Endodermal cell (in vitro differentiated cells): ENCODE measurements around the gene NECAB2. TPM values are rescaled to one million over a fixed set of nuclear protein-coding genes. Genes with fewer than 3 reads are reported as not detected.

Experiments used
- DNase-seq: peaks from one replicate; pipeline ENCODE4 v3.0.0-alpha.2; 2017
- H3K27ac ChIP-seq: 2 replicates; pipeline ENCODE4 v1.5.1; 2013; ENCODE audit warnings: mild to moderate bottlenecking, low read depth, low read length, moderate library complexity
- H3K27me3 ChIP-seq: 2 replicates; pipeline ENCODE4 v1.6.1; 2013; ENCODE audit warnings: mild to moderate bottlenecking, low read length, moderate library complexity; ENCODE audit not compliant: insufficient read depth, control insufficient read depth, poor library complexity, severe bottlenecking
- H3K36me3 ChIP-seq: 2 replicates; pipeline ENCODE4 v1.7.0; 2013; ENCODE audit warnings: mild to moderate bottlenecking, low read length, moderate library complexity; ENCODE audit not compliant: control insufficient read depth, insufficient read depth
- H3K4me1 ChIP-seq: one replicate; pipeline ENCODE4 v1.7.0; 2013; ENCODE audit warnings: low read length; ENCODE audit not compliant: control insufficient read depth, insufficient read depth
- H3K4me3 ChIP-seq: 2 replicates; pipeline ENCODE4 v1.5.1; 2013; ENCODE audit warnings: mild to moderate bottlenecking, low read length, moderate library complexity
- H3K9ac ChIP-seq: 2 replicates; pipeline ENCODE4 v1.6.1; 2013; ENCODE audit warnings: mild to moderate bottlenecking, low read length, moderate library complexity; ENCODE audit not compliant: poor library complexity, severe bottlenecking; ENCODE audit errors: extremely low read depth
- H3K9me3 ChIP-seq: 2 replicates; pipeline ENCODE4 v1.6.1; 2013; ENCODE audit warnings: mild to moderate bottlenecking, low read length, moderate library complexity; ENCODE audit not compliant: control insufficient read depth
- H3K27ac Mint-ChIP-seq: 2 replicates; pipeline ENCODE4 v1.8.0; 2020; ENCODE audit warnings: mixed read lengths
- H3K27me3 Mint-ChIP-seq: 2 replicates; pipeline ENCODE4 v1.8.0; 2021; ENCODE audit warnings: mild to moderate bottlenecking, mixed read lengths; ENCODE audit not compliant: insufficient read depth
- H3K36me3 Mint-ChIP-seq: 2 replicates; pipeline ENCODE4 v1.8.0; 2020; ENCODE audit warnings: low read depth, mixed read lengths
- H3K4me1 Mint-ChIP-seq: 2 replicates; pipeline ENCODE4 v1.8.0; 2020; ENCODE audit warnings: mixed read lengths
- H3K4me3 Mint-ChIP-seq: 2 replicates; pipeline ENCODE4 v1.8.0; 2020; ENCODE audit warnings: mild to moderate bottlenecking, moderate library complexity, mixed read lengths
- H3K9me3 Mint-ChIP-seq: 2 replicates; pipeline ENCODE4 v1.8.0; 2020; ENCODE audit warnings: mild to moderate bottlenecking, mixed read lengths
- CTCF ChIP-seq: fragments of 200-600 bp; sonication (generic); conservative IDR thresholded peaks from 2 replicates; pipeline ENCODE4 v1.5.0; 2021; ENCODE audit warnings: antibody characterized with exemption, mild to moderate bottlenecking
- WGBS, 2 experiments: methylation state at CpG; one replicate each; pipeline versions ENCODE4 v1.1.5 to v1.1.7; 2013; ENCODE audit warnings: missing lambda C conversion rate in 2 of 2, mixed read lengths in 1 of 2; ENCODE audit not compliant: insufficient coverage in 1 of 2, insufficient read length in 1 of 2; 5-methylcytosine and 5-hydroxymethylcytosine counted together
- total RNA-seq, 2 donors: library from RNA; stranded (reverse); fragmentation: NEBNext Ultra II Directional in 1 of 2; extraction: Animal tissue kit (Norgen Biotek cat#: 25700) in 1 of 2; gene quantifications; 2 replicates in 1 of 2; 3 replicates in 1 of 2; pipeline ENCODE4 v1.2.1, GENCODE V29; 2021

Gene NECAB2
- total RNA-seq, 2 donors from 2014 or later: 2.7 to 3.3 TPM

GRCh38 chr16:84043486-84044117 is 75.6 kb downstream of the NECAB2 start:
- Histone ChIP-seq H3K27me3 (peaks cover 44% of the 10 kb centered on the region), H3K9me3 (no peaks in the 10 kb centered on the region), H3K4me1 (peaks cover 16% of the 10 kb centered on the region), H3K27ac (no peak overlapping the region), H3K4me3 (no peak overlapping the region), H3K36me3 (no peaks in the 10 kb centered on the region), H3K9ac (no peak overlapping the region)
- peak overlapping the region; percentile 72 for H3K27ac Mint-ChIP-seq
- H3K9me3 Mint-ChIP-seq: no peaks in the 10 kb centered on the region
- DNase-seq: peak; percentile 87
- H3K4me1 Mint-ChIP-seq: peaks cover 34% of the 10 kb centered on the region
- peaks cover 57% of the 10 kb centered on the region for H3K27me3 Mint-ChIP-seq
- TF ChIP-seq CTCF: no peak
- WGBS, 2 experiments: 27 to 41% methylated on average over 17 to 18 of the region's 18 CpGs
- peak overlapping the region; percentile 3 for H3K4me3 Mint-ChIP-seq
- no peaks in the 10 kb centered on the region for H3K36me3 Mint-ChIP-seq

GRCh38 chr16:84044118-84044488 is 76.1 kb downstream of the NECAB2 start:
- H3K9ac ChIP-seq: no peak overlapping the region
- H3K9me3 Mint-ChIP-seq: no peaks in the 10 kb centered on the region
- peaks cover 21% of the 10 kb centered on the region for H3K4me1 ChIP-seq
- H3K36me3 Mint-ChIP-seq: no peaks in the 10 kb centered on the region
- peak; percentile 84 for DNase-seq
- no peak overlapping the region for H3K27ac Mint-ChIP-seq
- H3K9me3 ChIP-seq: no peaks in the 10 kb centered on the region
- H3K27me3 Mint-ChIP-seq: peaks cover 52% of the 10 kb centered on the region
- TF ChIP-seq CTCF: peak; percentile 82
- H3K27ac ChIP-seq: no peak overlapping the region
- H3K4me3 Mint-ChIP-seq: no peak overlapping the region
- H3K27me3 ChIP-seq: peaks cover 39% of the 10 kb centered on the region
- no peaks in the 10 kb centered on the region for H3K36me3 ChIP-seq
- H3K4me3 ChIP-seq: no peak overlapping the region
- 49 to 59% methylated on average over 5 of the region's 5 CpGs for WGBS, 2 experiments
- peaks cover 39% of the 10 kb centered on the region for H3K4me1 Mint-ChIP-seq

- Mint-ChIP-seq H3K4me1 (peaks cover 41% of the 10 kb centered on the region), H3K9me3 (no peaks in the 10 kb centered on the region), H3K36me3 (peaks cover 6% of the 10 kb centered on the region), H3K27ac (no peak overlapping the region), H3K4me3 (no peak overlapping the region), H3K27me3 (peaks cover 43% of the 10 kb centered on the region)
- no peaks in the 10 kb centered on the region for H3K9me3 ChIP-seq
- H3K4me1 ChIP-seq: peaks cover 23% of the 10 kb centered on the region
- DNase-seq: peak; percentile 87
- peaks cover 30% of the 10 kb centered on the region for H3K27me3 ChIP-seq
- TF ChIP-seq CTCF: no peak
- 68 to 71% methylated on average over 25 to 36 of the region's 36 CpGs for WGBS, 2 experiments
- H3K27ac ChIP-seq: no peak overlapping the region
- no peak overlapping the region for H3K4me3 ChIP-seq
- H3K9ac ChIP-seq: no peak overlapping the region
- H3K36me3 ChIP-seq: no peaks in the 10 kb centered on the region
Observed at GRCh38 chr16:84045001-84045817, 77.2 kb downstream of the NECAB2 start.
